H1 (cell line): Measurements from ENCODE around the gene C6orf120. TPM values are rescaled to one million over a fixed set of nuclear protein-coding genes. Genes with fewer than 3 reads are reported as not detected.

ENCODE experiments used
- CTCF ChIA-PET: fragments of 300-600 bp; sonication (Branson Sonifier 250); formaldehyde crosslinking; loops from one replicate; lab custom pipeline; 2021; ENCODE audit not compliant: partially characterized antibody; lab: Charles Lee
- POLR2A ChIA-PET: fragments of 300-600 bp; sonication (Branson Sonifier 250); formaldehyde crosslinking; loops from one replicate; lab custom pipeline; 2021; ENCODE audit warnings: inconsistent platforms; ENCODE audit not compliant: partially characterized antibody; lab: Charles Lee
- DNase-seq, 2 experiments: peaks; one replicate each; pipeline versions ENCODE4 v3.0.0 to v3.0.0-alpha.2; 2010 to 2022; ENCODE audit warnings: low spot score in 2 of 2, low read depth in 1 of 2, mixed read lengths in 1 of 2
- FAIRE-seq: peaks from 2 replicates; lab custom pipeline; 2011; peaks lifted over from hg19 to GRCh38; lab: Jason Lieb, UNC
- H2AFZ ChIP-seq: 2 replicates; pipeline ENCODE4 v1.8.1; 2012; ENCODE audit warnings: low read length, inconsistent platforms
- H2AK5ac ChIP-seq: 2 replicates; pipeline ENCODE4 v1.6.1; 2013; ENCODE audit warnings: low read depth, low read length
- H2BK120ac ChIP-seq: replicated peaks from 2 replicates; pipeline ENCODE3; 2013; ENCODE audit warnings: low read depth, low read length, inconsistent platforms
- H2BK12ac ChIP-seq: 2 replicates; pipeline ENCODE4 v1.6.1; 2013; ENCODE audit warnings: low read depth, low read length
- H2BK15ac ChIP-seq: 2 replicates; pipeline ENCODE4 v1.6.1; 2013; ENCODE audit warnings: low read length
- H2BK20ac ChIP-seq: 2 replicates; pipeline ENCODE4 v1.6.1; 2013; ENCODE audit warnings: low read length
- H2BK5ac ChIP-seq: 2 replicates; pipeline ENCODE4 v1.6.1; 2013; ENCODE audit warnings: low read depth, low read length
- H3K14ac ChIP-seq: 2 replicates; pipeline ENCODE4 v1.6.1; 2013; ENCODE audit warnings: inconsistent platforms; ENCODE audit not compliant: insufficient read length
- H3K18ac ChIP-seq: 2 replicates; pipeline ENCODE4 v1.6.1; 2013; ENCODE audit warnings: low read length; ENCODE audit errors: extremely low read depth
- H3K23ac ChIP-seq: 2 replicates; pipeline ENCODE4 v1.6.1; 2013; ENCODE audit warnings: inconsistent platforms; ENCODE audit not compliant: insufficient read length
- H3K23me2 ChIP-seq: 2 replicates; pipeline ENCODE4 v1.6.1; 2013; ENCODE audit warnings: low read depth, low read length
- H3K27ac ChIP-seq: 2 replicates; pipeline ENCODE4 v1.6.1; 2011; ENCODE audit warnings: low read depth, low read length, inconsistent platforms
- H3K27me3 ChIP-seq, 4 experiments: replicated peaks in 1 of 4; 1 replicate in 1 of 4; 2 replicates in 3 of 4; pipeline versions ENCODE4 v1.6.1 to v1.8.1; 2011 to 2013; ENCODE audit warnings: low read length in 3 of 4, mild to moderate bottlenecking in 3 of 4, inconsistent platforms in 2 of 4, mixed read lengths in 2 of 4, moderate library complexity in 1 of 4; ENCODE audit not compliant: control insufficient read depth in 3 of 4, insufficient read depth in 3 of 4; ENCODE audit errors: extremely low read depth in 1 of 4
- H3K36me3 ChIP-seq, 4 experiments: 2 replicates each; pipeline versions ENCODE4 v1.6.1 to v1.8.1; 2011 to 2013; ENCODE audit warnings: mild to moderate bottlenecking in 4 of 4, low read length in 3 of 4, moderate library complexity in 2 of 4, control low read depth in 1 of 4, inconsistent platforms in 1 of 4; ENCODE audit not compliant: insufficient read depth in 4 of 4, control insufficient read depth in 2 of 4
- H3K4ac ChIP-seq: replicated peaks from 2 replicates; pipeline ENCODE3; 2013; ENCODE audit warnings: low read length, low read depth, mixed read lengths, inconsistent platforms; ENCODE audit not compliant: insufficient read length
- H3K4me1 ChIP-seq, 4 experiments: replicated peaks in 1 of 4; 1 replicate in 1 of 4; 2 replicates in 3 of 4; pipeline versions ENCODE4 v1.6.1 to v1.8.1; 2011 to 2013; ENCODE audit warnings: low read length in 3 of 4, inconsistent platforms in 2 of 4, mixed read lengths in 1 of 4; ENCODE audit not compliant: insufficient read depth in 4 of 4, control insufficient read depth in 3 of 4
- H3K4me2 ChIP-seq, 2 experiments: 2 replicates each; pipeline versions ENCODE4 v1.6.1 to v1.8.1; 2011 to 2013; ENCODE audit warnings: low read depth in 2 of 2, low read length in 2 of 2, control low read depth in 1 of 2, inconsistent platforms in 1 of 2, mild to moderate bottlenecking in 1 of 2; ENCODE audit not compliant: insufficient read depth in 1 of 2
- H3K4me3 ChIP-seq, 4 experiments: fragments of 200-600, 300-600 bp in 1 of 4; sonication (generic), shearing (Covaris generic), sonication (Bioruptor Twin) in 1 of 4; 2 replicates each; pipeline versions ENCODE4 v1.5.1 to v1.8.1; 2011 to 2016; ENCODE audit warnings: low read length in 4 of 4, low read depth in 3 of 4, control low read depth in 2 of 4, inconsistent platforms in 2 of 4, mild to moderate bottlenecking in 2 of 4, mixed read lengths in 1 of 4, moderate library complexity in 1 of 4; ENCODE audit not compliant: insufficient read depth in 2 of 4; ENCODE audit errors: extremely low read depth in 1 of 4
- H3K56ac ChIP-seq: replicated peaks from 2 replicates; pipeline ENCODE3; 2013; ENCODE audit warnings: low read depth, mild to moderate bottlenecking, mixed read lengths, low read length, inconsistent platforms; ENCODE audit not compliant: insufficient read length
- H3K79me1 ChIP-seq: 2 replicates; pipeline ENCODE4 v1.6.1; 2013; ENCODE audit warnings: low read depth, low read length, control low read depth
- H3K79me2 ChIP-seq, 2 experiments: 2 replicates each; pipeline versions ENCODE4 v1.6.1 to v1.8.1; 2012 to 2013; ENCODE audit warnings: low read length in 2 of 2, mild to moderate bottlenecking in 2 of 2, inconsistent platforms in 1 of 2; ENCODE audit not compliant: insufficient read depth in 2 of 2, control insufficient read depth in 1 of 2
- H3K9ac ChIP-seq, 4 experiments: replicated peaks in 1 of 4; 1 replicate in 1 of 4; 2 replicates in 3 of 4; pipeline versions ENCODE4 v1.6.1 to v1.8.1; 2011 to 2013; ENCODE audit warnings: low read depth in 3 of 4, low read length in 3 of 4, control low read depth in 2 of 4, mild to moderate bottlenecking in 2 of 4, moderate library complexity in 2 of 4, inconsistent platforms in 1 of 4; ENCODE audit errors: extremely low read depth in 1 of 4
- H3K9me3 ChIP-seq, 2 experiments: 2 replicates each; pipeline versions ENCODE4 v1.6.1 to v1.8.1; 2012 to 2013; ENCODE audit warnings: mild to moderate bottlenecking in 2 of 2, moderate library complexity in 2 of 2, control low read depth in 1 of 2, inconsistent platforms in 1 of 2, low read depth in 1 of 2, low read length in 1 of 2, mixed read lengths in 1 of 2; ENCODE audit not compliant: insufficient read depth in 2 of 2
- H4K20me1 ChIP-seq, 2 experiments: replicated peaks in 1 of 2; 2 replicates each; pipeline versions ENCODE3 to v1.8.1; 2011 to 2013; ENCODE audit warnings: inconsistent platforms in 2 of 2, low read length in 2 of 2, mild to moderate bottlenecking in 1 of 2; ENCODE audit not compliant: insufficient read depth in 2 of 2, control insufficient read depth in 1 of 2
- H4K5ac ChIP-seq: 2 replicates; pipeline ENCODE4 v1.6.1; 2013; ENCODE audit warnings: low read length, low read depth, mixed read lengths, inconsistent platforms; ENCODE audit not compliant: insufficient read length
- H4K8ac ChIP-seq: 2 replicates; pipeline ENCODE4 v1.8.0; 2013; ENCODE audit warnings: mild to moderate bottlenecking, moderate library complexity, low read length, inconsistent platforms; ENCODE audit not compliant: insufficient read depth; ENCODE audit errors: extremely low read depth
- H4K91ac ChIP-seq: replicated peaks from 2 replicates; pipeline ENCODE3; 2013; ENCODE audit warnings: low read length, mixed read lengths, inconsistent platforms; ENCODE audit not compliant: insufficient read length
- ASH2L ChIP-seq: fragments of 200-600, 300-600 bp; sonication (generic); IDR thresholded peaks from one replicate; pipeline ENCODE4 v1.7.1; 2017; ENCODE audit warnings: low read length
- BACH1 ChIP-seq: IDR thresholded peaks from 2 replicates; pipeline ENCODE4 v1.6.1; 2012; ENCODE audit warnings: low read length, improper control_type of control experiment
- CEBPB ChIP-seq: IDR thresholded peaks from 2 replicates; pipeline ENCODE4 v1.6.1; 2012; ENCODE audit warnings: low read depth, low read length
- MAFK ChIP-seq: IDR thresholded peaks from 2 replicates; pipeline ENCODE4 v1.6.1; 2012; ENCODE audit warnings: low read depth, mild to moderate bottlenecking, improper control_type of control experiment, low read length
- PHF8 ChIP-seq: fragments of 200-600 bp; sonication (generic); conservative IDR thresholded peaks from 2 replicates; pipeline ENCODE4 v1.7.1; 2012; ENCODE audit warnings: low read depth, mild to moderate bottlenecking, inconsistent platforms, low read length, moderate library complexity
- RFX5 ChIP-seq: IDR thresholded peaks from 2 replicates; pipeline ENCODE4 v1.6.1; 2011; ENCODE audit warnings: low read depth, low read length, improper control_type of control experiment, borderline replicate concordance
- RNF2 ChIP-seq: fragments of 200-900, 300-1000 bp; sonication (generic); IDR thresholded peaks from 2 replicates; pipeline ENCODE4 v1.7.1; 2016; ENCODE audit warnings: borderline replicate concordance, low read depth, mild to moderate bottlenecking, antibody characterized with exemption, low read length; ENCODE audit not compliant: poor library complexity, severe bottlenecking; ENCODE audit errors: missing control alignments
- SP4 ChIP-seq: IDR thresholded peaks from 2 replicates; pipeline ENCODE4 v1.6.1; 2012; ENCODE audit warnings: low read length, inconsistent platforms
- TCF12 ChIP-seq: IDR thresholded peaks from 2 replicates; pipeline ENCODE4 v1.6.1; 2011; ENCODE audit warnings: low read depth, mild to moderate bottlenecking, low read length
- WGBS, 2 experiments: shearing (Covaris generic) in 1 of 2; methylation state at CpG; one replicate each; pipeline versions ENCODE4 v1.1.6 to v1.1.7; 2013 to 2015; ENCODE audit warnings: low lambda C conversion rate in 2 of 2, mixed read lengths in 2 of 2, inconsistent platforms in 1 of 2, low coverage in 1 of 2, missing lambda C conversion rate in 1 of 2; ENCODE audit not compliant: insufficient replicate concordance in 2 of 2, insufficient coverage in 1 of 2, insufficient read length in 1 of 2; ENCODE audit errors: extremely low coverage in 1 of 2, missing lambda C conversion rate in 1 of 2; 5-methylcytosine and 5-hydroxymethylcytosine counted together
- polyA plus RNA-seq, 7 experiments: library from polyadenylated mRNA; depleted of rRNA in 3 of 7; stranded (reverse) in 5 of 7; unstranded in 2 of 7; fragments of >200 nt in 5 of 7; fragments of 200-250 nt in 2 of 7; gene quantifications; 1 replicate in 5 of 7; 2 replicates in 1 of 7; 4 replicates in 1 of 7; pipeline versions ENCODE4 v1.2.1 to v1.2.3, GENCODE V29; 2011 to 2013; ENCODE audit warnings: missing spikeins in 2 of 7, mixed read lengths in 2 of 7
- total RNA-seq: library from RNA; stranded (reverse); fragmentation: NEBNext Ultra II Directional; extraction: Animal tissue kit (Norgen Biotek cat#: 25700); gene quantifications from 2 replicates; pipeline ENCODE4 v1.2.1, GENCODE V29; 2021
- TF ChIP-seq, protein P1 (sequence below): IDR thresholded peaks from 2 replicates; pipeline ENCODE4 v1.6.1; 2012; ENCODE audit warnings: inconsistent platforms
- TF ChIP-seq, protein P2 (sequence below): IDR thresholded peaks from 2 replicates; pipeline ENCODE4 v1.6.1; 2011; ENCODE audit warnings: low read depth, mild to moderate bottlenecking, low read length; ENCODE audit not compliant: insufficient read depth

The C6orf120 gene
- total and polyA plus RNA-seq, 2 of the 8 experiments (the other 6 are each of a cell fraction or from before 2014, with no cell fraction given): 16.2 to 30.6 TPM

DNA sequence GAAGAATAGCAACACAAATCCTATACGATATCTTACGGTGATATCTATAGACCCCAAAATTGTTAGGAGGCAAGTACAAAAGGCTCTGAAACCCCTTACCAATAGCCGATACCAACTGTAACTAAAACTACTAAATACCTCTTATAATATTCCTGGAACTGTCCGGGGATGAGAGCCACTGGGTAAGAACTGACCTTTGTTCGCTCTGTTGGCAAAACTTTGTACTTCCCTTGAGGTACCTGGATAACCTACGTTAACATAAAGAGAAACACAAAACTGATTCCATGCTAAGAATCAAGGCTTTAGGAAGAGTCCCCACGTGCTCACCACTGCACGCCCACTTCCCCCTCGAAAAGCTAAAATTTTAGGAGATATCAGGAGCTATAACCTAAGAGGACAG, 12.7 kb downstream of the C6orf120 start:
- no peaks in the 10 kb centered on the region for H3K23me2 ChIP-seq
- no peak overlapping the region for H3K4me3 ChIP-seq
- peaks cover 0 to 1% of the 10 kb centered on the region in 2 experiments for H4K20me1 ChIP-seq
- no peak overlapping the region for H4K5ac ChIP-seq
- H3K36me3 ChIP-seq: peaks cover 0 to 84% (median 23%) of the 10 kb centered on the region in 4 experiments; a peak in 7 of 8 replicates
- POLR2A ChIA-PET: interaction anchor here (6.4 kb wide), 1 partner anchor 11 kb away, joined by 41 read pairs; the partner anchor contains the start of genes C6orf120 and WDR27
- no peak overlapping the region for H2AK5ac ChIP-seq
- no peak overlapping the region for H3K27ac ChIP-seq
- H2BK15ac ChIP-seq: no peak overlapping the region
- no peak overlapping the region for H2BK20ac ChIP-seq
- no peak overlapping the region for H2AFZ ChIP-seq
- TF ChIP-seq PHF8: no peak
- no peak for TF ChIP-seq SP4
- no peak for TF ChIP-seq MAFK
- no peak for TF ChIP-seq RNF2
- TF ChIP-seq, protein P1, sequence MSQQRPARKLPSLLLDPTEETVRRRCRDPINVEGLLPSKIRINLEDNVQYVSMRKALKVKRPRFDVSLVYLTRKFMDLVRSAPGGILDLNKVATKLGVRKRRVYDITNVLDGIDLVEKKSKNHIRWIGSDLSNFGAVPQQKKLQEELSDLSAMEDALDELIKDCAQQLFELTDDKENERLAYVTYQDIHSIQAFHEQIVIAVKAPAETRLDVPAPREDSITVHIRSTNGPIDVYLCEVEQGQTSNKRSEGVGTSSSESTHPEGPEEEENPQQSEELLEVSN: no peak
- TF ChIP-seq TCF12: no peak
- TF ChIP-seq ASH2L: no peak
- TF ChIP-seq CEBPB: no peak
- no peak for TF ChIP-seq RFX5
- no peak for TF ChIP-seq BACH1
- TF ChIP-seq, protein P2, sequence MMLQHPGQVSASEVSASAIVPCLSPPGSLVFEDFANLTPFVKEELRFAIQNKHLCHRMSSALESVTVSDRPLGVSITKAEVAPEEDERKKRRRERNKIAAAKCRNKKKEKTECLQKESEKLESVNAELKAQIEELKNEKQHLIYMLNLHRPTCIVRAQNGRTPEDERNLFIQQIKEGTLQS: no peak
- TF ChIP-seq, all 59 proteins: peak for 0
- Histone ChIP-seq H3K18ac (no peak overlapping the region), H3K4me2 (no peak overlapping the region), H2BK12ac (no peak overlapping the region), H3K9me3 (no peaks in the 10 kb centered on the region), H3K79me1 (no peaks in the 10 kb centered on the region), H3K14ac (no peak overlapping the region), H4K91ac (no peak overlapping the region), H3K27me3 (no peaks in the 10 kb centered on the region), H3K9ac (no peak overlapping the region), H3K4me1 (no peaks in the 10 kb centered on the region), H3K23ac (no peak overlapping the region), H2BK5ac (no peak overlapping the region), H4K8ac (no peak overlapping the region), H3K56ac (no peak overlapping the region), H3K79me2 (peaks cover 0 to 19% of the 10 kb centered on the region in 2 experiments; a peak in 2 of 4 replicates), H3K4ac (no peak overlapping the region), H2BK120ac (no peak overlapping the region)
- WGBS, 2 experiments: 94% methylated on average over 9 of the region's 9 CpGs; no CpG with 5 or more reads in 1 of the 2 experiments
- no peak for FAIRE-seq
- no peak for DNase-seq
- CTCF ChIA-PET: no interaction called here
